GM18498 (cell line): ENCODE results near the gene ZNF460.
"Not testable (repeated sequence)": the region's sequence is repeated elsewhere in the genome, so short reads cannot be mapped to it uniquely, and the experiment has no call there.

ENCODE experiments used
- ATAC-seq: cut with Tn5 transposase; IDR thresholded peaks from one replicate; pipeline ENCODE4 v1.9.1; 2021; ENCODE audit warnings: mild to moderate bottlenecking, moderate library complexity; ENCODE audit not compliant: unreplicated experiment

Gene ZNF460

DNA sequence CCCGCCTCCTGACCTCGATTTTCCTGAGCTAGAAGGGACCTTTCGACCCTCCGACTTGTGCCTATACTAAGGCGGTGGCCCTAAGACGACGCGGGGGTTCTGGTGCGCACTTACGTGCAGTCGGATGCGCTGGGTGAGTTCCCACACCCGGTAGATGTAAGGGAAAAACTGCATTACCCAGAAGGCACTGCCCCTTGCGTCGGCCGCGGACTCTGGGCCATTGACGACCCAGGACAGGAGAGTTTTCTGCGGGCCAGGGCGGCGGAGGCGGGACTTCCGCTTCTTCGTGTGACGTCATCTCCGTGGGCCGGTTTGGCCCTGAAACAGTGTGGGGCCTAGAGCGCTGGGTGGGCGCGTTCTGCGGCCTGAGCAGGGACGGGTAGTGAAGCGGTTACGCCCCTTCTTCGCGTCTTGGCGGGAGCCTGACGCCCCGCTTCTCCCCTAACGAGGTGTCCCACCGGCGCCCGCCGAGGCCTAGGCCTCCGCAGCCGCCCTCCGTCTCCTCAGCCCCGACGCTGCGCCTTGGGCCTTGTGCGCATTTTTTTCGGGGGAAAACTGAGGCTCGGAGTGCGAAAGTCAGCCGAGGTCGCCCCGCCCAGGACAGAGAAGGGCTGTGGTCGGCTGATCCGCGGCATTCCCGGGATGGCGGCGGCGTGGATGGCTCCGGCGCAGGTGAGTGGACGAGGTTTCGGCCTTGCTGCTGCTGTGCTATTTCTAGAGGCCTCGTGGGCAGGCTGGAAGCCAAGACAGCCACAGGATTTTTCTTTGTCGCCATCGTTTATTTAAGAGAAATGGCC lies at the start of gene ZNF460:
Gene ZNF460, plus strand, starts transcription at position 321 of the 797 bp plus-strand sequence. Its CDS starts 322 bp downstream, at position 643.
- peak; percentile 87 for ATAC-seq

DNA sequence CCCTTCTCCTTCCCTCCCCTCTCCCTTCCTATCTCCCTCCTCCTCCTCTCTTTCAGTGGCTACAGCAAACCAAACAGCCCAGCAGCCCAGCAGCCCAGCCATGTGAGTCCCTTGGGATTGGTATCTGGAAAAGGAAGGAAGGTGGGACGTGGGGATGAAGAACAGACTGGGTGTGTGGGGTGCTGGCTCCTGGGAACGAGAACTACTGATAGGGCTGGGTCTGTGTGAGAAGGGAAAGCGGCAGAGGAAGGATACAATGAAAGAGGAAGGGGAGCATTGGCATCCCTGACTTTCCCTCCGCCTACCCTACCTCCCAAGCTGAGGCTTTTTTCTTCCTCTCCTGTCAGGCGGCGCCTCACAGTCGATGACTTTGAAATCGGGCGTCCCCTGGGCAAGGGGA lies 48.6 kb upstream of the ZNF460 start:
- ATAC-seq: no peak

DNA sequence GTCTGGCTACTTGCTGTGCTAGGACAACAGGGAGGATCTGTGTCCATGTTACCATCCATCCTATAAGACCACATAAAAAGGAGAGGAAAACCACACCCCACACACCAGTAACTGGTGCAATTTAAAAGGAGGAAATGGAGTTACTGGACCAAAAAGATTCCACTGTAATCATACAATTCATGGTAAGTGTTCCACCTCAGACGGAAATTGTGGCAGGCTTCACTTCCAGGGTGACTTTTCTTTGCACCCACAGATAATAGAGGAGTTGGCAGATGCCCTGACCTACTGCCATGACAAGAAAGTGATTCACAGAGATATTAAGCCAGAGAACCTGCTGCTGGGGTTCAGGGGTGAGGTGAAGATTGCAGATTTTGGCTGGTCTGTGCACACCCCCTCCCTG lies 47.1 kb upstream of the ZNF460 start:
- ATAC-seq: no peak

DNA sequence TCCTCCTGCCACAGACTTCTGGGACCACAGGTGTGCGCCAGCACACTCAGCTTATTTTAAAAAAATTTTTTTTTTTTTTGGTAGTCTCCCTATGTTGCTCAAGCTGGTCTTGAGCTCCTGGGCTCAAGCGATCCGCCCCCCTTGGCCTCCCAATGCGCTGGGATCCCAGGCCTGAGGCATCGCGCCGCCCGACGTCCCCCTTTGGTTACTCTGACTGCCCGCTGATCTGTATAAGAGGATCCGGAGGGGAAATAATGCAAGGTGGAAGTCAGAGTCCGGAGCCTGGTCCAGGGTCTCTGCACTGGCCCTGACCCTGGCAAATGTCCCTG lies 40.3 kb upstream of the ZNF460 start:
- ATAC-seq: no peak

DNA sequence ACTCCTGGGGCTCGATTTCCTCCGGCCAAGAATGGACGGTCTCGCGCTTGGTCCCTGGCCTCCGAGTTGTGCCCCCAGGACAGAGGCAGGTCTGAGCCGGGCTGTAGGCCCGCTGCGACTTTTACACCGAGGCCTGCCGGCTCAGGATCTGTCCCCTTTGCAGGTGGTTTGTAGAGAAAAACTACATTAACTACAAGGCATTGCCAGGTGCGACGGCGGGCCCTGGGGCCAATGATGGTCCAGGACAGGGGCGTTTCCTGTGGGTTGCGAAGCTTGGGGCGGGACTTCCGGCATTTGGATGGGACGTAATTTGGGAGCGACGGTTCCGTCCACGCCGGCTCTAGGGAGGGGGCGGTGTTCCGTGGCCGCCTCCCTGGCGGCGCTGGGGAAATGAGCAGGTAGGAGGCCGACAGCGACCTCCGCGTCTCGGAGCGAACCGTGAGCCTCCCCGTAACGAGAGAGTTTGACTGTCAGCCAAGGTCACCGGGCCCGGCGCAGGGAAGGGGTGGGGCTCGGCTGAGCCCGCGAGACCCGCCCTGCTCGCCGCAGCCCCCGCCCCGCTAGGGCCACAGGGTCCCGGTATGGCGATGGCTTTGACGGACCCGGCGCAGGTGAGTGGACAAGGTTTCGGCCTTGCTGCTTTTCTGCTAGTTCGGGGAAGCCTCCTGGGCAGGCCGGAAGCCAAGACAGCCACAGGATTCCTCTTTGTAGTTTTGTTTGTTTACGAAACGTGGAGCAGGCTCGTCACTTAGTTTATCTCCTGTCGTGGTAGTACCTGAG lies 39.8 kb upstream of the ZNF460 start, which contains the start of gene ZNF805:
Gene ZNF805, plus strand, starts transcription at position 322 of the 780 bp plus-strand sequence. Its CDS starts 260 bp downstream, at position 582.
- ATAC-seq: peak; percentile 93

DNA sequence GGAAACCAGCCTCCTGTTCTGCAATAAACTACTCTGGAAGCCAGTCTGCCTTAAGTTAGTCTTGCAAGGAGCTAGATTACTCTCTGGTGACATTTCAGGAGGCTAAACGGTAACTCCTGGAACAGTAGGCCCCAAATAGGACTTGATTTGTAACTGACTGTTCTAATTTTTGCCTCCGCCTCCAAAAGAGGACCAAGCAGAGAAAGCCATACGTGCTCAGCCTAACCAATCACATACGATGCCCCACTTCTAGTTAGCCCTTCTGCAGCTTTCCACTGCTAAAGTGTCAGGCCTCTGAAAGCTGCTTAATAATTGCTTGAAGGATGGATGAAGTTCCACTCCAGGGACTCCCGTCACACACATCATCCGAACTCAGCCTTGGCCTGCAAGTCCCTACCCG lies 39.1 kb upstream of the ZNF460 start:
- ATAC-seq: no peak

DNA sequence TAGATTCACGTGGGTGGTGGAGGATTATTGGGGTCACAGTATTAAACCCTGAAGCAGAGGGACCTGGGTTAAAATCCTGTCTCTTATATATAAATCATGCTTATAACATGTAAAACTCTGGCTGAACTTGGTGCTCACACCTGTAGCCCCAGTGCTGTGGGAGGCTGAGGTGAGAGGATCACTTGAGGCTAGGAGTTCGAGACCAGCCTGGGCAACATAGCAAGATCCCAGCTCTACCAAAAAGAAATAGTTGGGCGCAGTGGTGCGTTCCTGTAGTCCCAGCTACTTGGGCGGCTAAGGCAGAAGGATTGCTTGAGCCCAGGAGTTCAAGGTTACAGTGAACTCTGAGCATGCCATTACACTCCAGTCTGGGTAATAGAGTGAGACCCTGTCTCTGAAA lies 37.5 kb upstream of the ZNF460 start:
- no peak for ATAC-seq

DNA sequence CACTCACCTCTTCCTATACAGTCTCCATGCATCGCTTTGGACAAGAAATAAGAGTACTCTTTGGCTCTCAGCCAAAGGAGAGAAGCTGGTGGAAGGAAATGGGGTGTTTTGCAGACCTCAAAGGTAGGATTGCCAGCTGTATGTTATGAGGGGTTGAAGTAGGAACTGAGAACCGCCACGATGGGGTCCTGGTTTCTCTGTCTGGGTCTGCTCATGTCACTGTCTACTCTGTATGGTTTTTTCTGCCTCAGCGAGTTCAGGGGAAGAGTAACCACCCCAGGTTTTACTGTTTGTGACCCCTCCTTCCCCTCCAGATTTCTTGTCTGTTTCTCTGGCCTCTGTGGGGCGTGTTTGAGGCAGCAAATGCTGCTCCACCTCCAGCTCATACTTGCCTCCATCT lies 35.8 kb upstream of the ZNF460 start:
- ATAC-seq: no peak

DNA sequence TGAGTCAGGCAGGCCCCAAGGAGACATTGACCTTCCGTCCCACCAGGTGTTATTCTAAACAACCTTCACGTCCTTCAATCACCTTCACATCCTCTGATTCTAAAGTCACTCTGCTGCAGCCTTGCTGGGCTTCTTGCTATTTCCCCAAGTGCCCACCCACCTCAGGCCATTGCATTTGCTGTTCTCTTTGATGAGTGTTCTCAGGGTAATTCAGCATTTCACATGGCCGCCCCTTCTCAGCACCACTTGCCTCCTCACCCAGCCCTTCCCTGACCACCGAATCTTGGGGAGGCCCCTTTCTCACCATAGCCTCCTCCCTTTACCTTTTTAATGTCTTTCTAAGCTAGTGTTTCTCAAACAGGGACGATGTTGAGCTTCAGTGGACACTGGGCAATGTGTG lies 35.2 kb upstream of the ZNF460 start:
- no peak for ATAC-seq

DNA sequence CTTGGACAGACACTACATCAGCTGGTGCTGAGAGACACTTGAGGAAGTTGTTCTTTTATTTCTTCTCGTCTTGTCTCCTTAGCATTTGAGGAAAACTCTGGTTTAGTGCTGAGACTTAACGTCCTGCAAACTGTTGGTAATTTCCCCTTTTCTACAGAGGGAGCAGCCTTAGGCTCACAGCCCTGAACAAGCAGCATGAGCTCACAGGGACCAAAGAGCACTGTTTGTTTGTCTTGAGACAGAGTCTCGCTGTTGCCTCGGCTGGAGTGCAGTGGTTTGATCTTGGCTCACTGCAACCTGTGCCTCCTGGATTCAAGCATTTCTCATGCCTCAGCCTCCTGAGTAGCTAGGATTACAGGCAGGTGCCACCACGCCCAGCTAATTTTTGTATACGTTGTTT lies 34.3 kb upstream of the ZNF460 start:
- ATAC-seq: no peak

DNA sequence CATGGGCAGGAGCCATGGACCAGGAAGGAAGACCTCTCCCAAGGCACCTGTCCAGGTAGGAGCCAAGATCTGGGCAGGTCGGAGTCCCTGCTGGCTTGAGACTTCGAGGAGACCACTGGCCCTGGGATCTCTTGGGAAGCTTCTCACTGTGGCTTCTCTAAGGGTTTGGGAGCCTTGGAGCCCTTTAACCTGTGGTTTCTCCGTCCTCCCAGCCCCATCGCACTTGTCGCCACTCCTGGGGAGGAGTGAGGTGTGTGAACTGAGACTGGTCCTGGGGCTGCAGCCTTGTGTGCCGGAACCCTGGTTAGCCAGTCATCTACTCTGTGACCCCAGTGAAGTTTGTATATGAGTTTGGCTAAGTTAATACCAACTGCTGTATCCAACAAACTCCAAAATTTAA lies 31.6 kb upstream of the ZNF460 start:
- no peak for ATAC-seq

DNA sequence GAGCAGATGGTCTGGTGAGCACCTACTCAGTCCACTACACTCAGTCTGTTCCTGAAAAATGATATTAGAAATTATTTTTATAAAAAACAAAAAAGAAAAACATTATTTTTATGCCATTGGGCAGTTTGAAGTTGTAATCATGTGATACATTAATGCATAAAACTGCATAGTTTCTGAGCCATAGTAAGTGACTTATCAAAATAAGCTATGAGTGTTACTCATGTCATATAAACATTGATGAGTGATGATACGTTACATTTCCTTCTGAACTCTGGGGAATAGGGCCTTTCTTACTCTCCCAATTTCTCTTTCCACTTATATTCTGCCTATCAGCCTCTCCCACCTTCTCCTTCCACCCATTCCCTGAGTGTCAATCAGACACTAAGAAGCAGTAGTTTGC lies 31.0 kb upstream of the ZNF460 start:
- no peak for ATAC-seq

DNA sequence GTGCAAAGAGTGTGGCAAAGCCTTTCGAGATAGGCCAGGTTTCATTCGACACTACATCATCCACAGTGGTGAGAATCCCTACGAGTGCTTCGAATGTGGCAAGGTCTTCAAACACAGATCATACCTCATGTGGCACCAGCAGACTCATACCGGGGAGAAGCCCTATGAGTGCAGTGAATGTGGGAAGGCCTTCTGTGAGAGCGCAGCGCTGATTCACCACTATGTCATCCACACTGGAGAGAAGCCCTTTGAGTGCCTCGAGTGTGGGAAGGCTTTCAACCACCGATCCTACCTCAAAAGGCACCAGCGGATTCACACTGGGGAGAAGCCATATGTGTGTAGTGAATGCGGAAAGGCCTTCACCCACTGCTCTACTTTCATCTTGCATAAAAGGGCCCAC lies 26.5 kb upstream of the ZNF460 start:
- ATAC-seq: not testable (repeated sequence)

DNA sequence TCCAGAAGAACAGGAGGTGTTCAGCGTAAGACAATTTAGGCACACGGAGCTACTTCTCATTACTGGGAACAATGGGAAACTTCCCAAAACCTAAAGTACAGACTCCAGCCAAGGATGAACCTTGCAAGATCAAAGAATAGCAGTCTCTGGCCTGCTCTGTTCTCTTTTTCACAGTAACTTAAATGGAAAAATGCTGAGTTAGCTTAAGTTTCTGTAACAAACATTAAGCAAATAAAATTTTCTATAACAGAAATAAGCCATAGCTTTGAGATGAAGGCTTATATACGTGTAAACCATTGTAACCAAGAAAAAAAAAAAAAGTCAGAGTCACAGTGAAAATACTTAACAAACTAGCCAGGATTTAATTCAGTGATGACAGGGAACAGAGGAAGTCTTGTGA lies 18.2 kb upstream of the ZNF460 start:
- ATAC-seq: no peak

DNA sequence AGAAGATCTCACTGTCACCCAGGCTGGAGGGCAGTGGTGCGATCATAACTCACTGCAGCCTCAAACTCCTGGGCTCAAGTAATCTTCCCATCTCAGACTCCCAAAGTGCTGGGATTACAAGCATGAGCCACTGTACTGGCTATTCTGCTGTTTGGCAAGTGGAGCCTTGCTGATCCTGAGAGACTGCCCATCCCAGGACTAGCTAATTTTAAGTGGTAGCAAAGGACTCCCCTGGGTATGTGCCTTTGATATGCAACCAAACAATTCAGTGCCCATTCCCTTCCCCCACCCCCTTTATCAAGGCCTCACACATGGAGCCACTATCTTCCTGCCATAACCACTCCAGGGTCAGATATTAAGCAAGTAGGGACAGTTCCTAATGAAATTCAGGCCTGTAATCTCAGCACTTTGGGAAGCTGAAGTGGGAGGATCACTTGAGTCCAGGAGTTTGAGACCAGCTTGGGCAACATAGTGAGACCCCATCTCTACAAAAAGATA lies 17.0 kb upstream of the ZNF460 start:
- no peak for ATAC-seq

DNA sequence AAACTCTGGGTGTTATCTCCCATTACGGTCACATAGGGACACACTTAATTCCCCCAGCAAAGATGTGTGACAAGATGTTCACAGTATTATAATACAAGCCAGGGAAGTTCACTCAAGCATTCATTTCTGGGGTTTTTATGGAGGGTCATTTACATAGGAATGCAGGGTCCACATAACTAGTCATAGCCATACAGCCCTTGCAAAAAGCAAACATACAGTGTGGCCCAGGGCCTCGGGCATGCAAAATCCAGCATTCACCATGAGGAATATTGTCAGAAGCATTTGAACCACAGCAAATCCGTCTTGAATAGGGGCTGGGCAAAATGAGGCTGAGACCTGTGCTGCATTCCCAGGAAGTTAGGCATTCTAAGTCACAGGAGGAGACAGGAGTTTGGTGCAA lies 13.0 kb upstream of the ZNF460 start:
- no peak for ATAC-seq

DNA sequence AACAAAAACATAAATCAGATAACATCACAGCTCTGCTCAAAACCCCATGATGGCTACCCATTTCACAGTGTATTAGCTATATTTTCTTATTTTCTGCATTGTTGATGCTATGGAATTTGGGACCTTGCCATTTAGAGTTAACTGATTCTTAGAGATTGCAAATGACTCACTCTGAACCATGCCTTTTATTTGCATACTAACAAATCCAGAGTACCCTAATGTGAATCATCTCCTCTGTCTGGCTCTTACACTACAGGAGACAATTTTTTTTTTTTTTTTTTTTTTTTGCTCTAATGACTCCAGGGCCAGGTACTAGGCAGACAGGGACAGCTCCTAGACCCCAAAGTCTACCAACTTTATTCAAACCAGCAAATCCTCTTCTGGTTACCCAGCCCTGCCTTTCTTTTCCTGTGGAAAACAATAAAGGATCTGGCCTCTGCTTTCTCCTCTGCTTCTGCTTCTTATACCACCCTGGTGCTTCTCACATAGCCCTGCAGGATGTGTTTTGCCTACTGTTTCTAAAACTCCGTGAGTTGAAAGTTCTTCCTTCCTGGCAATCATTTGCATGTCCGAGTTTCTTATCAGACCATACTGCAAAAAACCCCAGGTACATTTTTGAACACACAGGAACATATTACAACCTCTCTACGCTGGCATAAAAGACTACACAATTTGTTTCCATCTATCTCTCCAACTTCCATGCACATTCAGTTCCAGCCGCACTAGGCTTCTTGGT lies 10.6 kb upstream of the ZNF460 start:
- ATAC-seq: peak; percentile 50

DNA sequence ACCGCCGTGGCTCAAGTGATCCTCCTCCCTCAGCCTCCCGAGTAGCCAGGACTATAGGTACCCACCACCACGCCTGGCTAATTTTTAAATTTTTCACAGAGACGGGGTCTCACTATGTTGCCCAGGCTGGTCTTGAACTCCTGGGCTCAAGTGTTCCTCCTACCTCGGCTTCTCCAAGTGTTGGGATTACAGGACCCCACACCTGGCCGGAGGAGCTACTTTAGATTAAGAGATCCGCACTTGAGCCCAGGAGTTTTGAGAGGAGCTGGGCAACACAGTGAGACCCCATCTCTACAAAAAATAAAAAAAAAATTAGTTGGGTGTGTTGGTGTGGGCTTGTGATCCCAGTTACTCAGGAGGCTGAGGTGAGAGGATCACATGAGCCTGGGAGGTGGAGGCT lies 9.0 kb upstream of the ZNF460 start:
- no peak for ATAC-seq

DNA sequence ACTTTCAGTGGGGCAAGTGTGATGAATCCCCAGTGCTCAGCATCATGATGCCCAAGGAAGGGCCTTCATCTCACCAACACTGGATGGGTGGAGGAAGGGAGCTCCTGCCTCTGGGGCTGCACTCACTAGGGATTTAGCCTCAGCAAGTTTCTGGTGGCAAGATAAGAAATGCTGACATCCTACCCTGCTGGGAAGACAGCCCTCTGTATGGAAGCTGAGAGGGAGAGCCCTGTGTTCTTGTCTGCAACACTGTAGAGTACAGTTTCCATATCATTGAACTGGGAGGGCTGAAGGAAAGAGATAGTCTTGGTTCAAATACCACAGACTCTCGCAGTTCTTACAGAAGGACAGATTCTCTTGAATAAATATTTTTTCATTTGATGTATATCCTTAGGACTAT lies 7.3 kb upstream of the ZNF460 start:
- no peak for ATAC-seq

DNA sequence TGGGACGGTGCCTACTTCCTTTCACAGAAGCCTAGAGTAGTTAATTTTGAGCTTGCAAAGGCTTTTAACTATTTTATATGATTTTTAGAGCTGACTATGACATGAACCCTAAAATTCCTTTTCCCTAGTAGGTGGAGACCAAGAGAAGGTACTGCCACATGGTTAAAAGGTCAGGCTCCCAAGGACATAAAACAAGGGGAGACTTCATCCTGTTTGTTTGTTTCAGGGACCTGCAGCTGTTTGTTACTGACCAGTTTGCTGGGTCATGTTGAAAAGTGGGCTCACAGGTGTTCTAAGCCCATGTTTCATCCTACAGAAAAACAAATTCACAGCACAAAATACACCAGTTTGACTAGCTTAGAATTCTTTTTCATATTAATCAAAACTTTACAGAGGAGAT lies 3.9 kb upstream of the ZNF460 start:
- ATAC-seq: no peak

DNA sequence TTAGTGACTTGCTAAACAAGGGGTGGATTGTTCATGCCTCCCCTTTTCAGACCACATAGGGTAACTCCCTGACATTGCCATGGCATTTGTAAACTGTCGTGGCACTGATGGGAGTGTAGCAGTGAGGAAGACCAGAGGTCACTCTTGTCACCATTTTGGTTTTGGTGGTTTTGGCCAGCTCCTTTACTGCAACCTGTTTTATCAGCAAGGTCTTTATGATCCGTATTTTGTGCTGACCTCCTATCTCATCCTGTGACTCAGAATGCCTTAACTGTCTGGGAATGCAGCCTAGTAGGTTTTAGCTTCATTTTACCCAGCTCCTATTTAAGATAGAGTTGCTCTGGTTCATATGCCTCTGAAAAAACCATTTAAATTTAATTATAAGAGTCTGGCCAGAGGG lies 1.8 kb upstream of the ZNF460 start:
- not testable (repeated sequence) for ATAC-seq
